ENCODE measurements around the gene FAM237B.

DNA sequence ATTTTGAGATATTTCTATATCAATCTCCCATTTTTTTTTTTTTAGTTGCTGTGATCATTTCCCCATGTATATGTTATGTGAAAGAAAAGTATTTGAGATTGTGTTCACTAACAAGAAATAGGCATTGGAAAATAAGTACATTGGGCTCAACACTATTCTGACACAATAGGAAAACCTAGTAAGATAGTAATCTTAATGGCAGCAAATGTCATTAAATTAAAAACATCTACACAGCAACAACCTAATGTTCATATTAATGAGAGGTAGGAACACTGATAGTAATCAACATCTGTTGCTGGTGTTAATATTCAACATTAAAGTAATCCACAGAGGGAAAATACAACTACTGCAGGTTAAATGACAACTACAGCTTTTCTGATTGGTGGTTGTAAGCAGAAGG lies 23.9 kb upstream of the FAM237B start:
- TF ChIP-seq ZNF260 (CRISPR knock-in tag; IDR thresholded peaks at IDR 0.05; ENCODE audit: borderline replicate concordance, low read depth) = no peak
- TF ChIP-seq TARDBP (CRISPR knock-in tag; IDR thresholded peaks at IDR 0.05) = no peak
- TF ChIP-seq NR2F6 (IDR thresholded peaks at IDR 0.05) = no peak
- TF ChIP-seq NR2F6 (CRISPR knock-in tag; IDR thresholded peaks at IDR 0.05) = no peak
- TF ChIP-seq, protein P1, sequence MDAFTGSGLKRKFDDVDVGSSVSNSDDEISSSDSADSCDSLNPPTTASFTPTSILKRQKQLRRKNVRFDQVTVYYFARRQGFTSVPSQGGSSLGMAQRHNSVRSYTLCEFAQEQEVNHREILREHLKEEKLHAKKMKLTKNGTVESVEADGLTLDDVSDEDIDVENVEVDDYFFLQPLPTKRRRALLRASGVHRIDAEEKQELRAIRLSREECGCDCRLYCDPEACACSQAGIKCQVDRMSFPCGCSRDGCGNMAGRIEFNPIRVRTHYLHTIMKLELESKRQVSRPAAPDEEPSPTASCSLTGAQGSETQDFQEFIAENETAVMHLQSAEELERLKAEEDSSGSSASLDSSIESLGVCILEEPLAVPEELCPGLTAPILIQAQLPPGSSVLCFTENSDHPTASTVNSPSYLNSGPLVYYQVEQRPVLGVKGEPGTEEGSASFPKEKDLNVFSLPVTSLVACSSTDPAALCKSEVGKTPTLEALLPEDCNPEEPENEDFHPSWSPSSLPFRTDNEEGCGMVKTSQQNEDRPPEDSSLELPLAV (CRISPR knock-in tag; conservative IDR thresholded peaks at IDR 0.05; ENCODE audit: low read depth) = no peak
- no peak for TF ChIP-seq NPAS2 (CRISPR knock-in tag; IDR thresholded peaks at IDR 0.05; ENCODE audit: borderline replicate concordance)
- TF ChIP-seq HNRNPK (IDR thresholded peaks at IDR 0.05; ENCODE audit: low read depth, low read length, poor library complexity, severe bottlenecking) = no peak
- no peak for TF ChIP-seq ZNF605 (CRISPR knock-in tag; IDR thresholded peaks at IDR 0.05)
- TF ChIP-seq, protein P2, sequence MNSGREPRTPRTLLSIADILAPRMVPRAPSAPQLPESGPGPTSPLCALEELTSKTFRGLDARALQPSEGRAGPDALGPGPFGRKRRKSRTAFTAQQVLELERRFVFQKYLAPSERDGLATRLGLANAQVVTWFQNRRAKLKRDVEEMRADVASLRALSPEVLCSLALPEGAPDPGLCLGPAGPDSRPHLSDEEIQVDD (CRISPR knock-in tag; IDR thresholded peaks at IDR 0.05; ENCODE audit: borderline replicate concordance) = no peak
- no peak for TF ChIP-seq ZNF282 (IDR thresholded peaks at IDR 0.05; ENCODE audit: partially characterized antibody)
- TF ChIP-seq, protein P3, sequence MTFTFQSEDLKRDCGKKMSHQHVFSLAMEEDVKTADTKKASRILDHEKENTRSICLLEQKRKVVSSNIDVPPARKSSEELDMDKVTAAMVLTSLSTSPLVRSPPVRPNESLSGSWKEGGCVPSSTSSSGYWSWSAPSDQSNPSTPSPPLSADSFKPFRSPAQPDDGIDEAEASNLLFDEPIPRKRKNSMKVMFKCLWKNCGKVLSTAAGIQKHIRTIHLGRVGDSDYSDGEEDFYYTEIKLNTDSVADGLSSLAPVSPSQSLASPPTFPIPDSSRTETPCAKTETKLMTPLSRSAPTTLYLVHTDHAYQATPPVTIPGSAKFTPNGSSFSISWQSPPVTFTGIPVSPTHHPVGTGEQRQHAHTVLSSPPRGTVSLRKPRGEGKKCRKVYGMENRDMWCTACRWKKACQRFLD (CRISPR knock-in tag; IDR thresholded peaks at IDR 0.05; ENCODE audit: borderline replicate concordance) = no peak
